K562 (cell line): ENCODE measurements around the gene ARHGEF6. TPM values are rescaled to one million over a fixed set of nuclear protein-coding genes. Genes with fewer than 3 reads are reported as not detected.

Experiments used
- REST ChIP-seq, 2 experiments: fragments of 450-650 bp; formaldehyde crosslinking in 1 of 2; IDR thresholded peaks; 2 replicates each; pipeline versions ENCODE4 v1.4.0 to v1.6.1; 2014 to 2020; ENCODE audit warnings: mild to moderate bottlenecking in 2 of 2, borderline replicate concordance in 1 of 2, low read depth in 1 of 2
- polyA plus RNA-seq, 8 experiments: library from polyadenylated mRNA; depleted of rRNA in 4 of 8; stranded (reverse) in 5 of 8; unstranded in 3 of 8; fragments of >200 nt; fragmentation: Nextera tagmentation in 2 of 8; fragmentation: Illumina TruSeq in 1 of 8; extraction: Ambion mirVana in 2 of 8; extraction: Trizol in 1 of 8; gene quantifications; 2 replicates each; pipeline versions ENCODE4 v1.2.1 to v1.2.3, GENCODE V29; 2011 to 2014; ENCODE audit warnings: inconsistent platforms in 1 of 8, missing spikeins in 1 of 8
- total RNA-seq, 7 experiments: library from RNA; depleted of rRNA in 6 of 7; stranded (reverse); fragments of >200 nt in 6 of 7; fragmentation: Illumina TruSeq in 2 of 7; extraction: Trizol in 2 of 7; gene quantifications; 2 replicates each; pipeline versions ENCODE4 v1.2.1 to v1.2.3, GENCODE V29; 2011 to 2021; ENCODE audit warnings: low replicate concordance in 1 of 7

The ARHGEF6 gene
- total and polyA plus RNA-seq, 9 of the 15 experiments (the other 6 are each of a cell fraction or from before 2014, with no cell fraction given) = 2.9 to 22.1 (median 13.3) TPM

DNA sequence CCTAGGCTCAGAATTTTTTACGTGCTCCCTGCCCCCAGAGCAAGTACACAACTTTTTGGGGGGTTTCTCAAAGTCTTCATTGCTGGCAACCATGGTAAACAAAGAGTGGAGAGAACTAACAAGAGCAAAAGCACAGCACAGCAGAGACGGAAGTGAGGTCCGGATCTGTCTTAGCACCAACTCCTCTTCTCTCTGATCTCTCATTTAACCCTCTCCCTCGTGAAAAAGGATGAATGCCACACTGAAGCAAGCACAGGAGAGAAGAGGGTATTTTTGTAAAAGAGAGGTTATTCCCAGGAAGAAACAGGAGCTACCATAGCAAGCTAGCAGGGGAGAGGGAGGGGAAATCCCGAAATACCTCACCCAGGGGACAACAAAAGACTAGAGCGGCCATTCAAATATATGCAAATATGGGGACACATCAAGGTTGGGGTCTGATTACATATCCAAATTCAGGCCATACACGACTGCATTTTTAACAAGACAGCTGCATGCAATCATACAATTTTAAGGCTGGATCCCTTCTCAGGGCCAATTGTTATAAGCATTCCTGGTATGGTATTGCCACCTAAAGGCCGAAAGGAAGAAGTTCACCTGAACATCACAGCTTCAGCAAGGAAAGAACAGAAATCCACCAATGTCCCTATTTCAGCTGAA lies 86.2 kb downstream of the ARHGEF6 start (continued):
- TF ChIP-seq REST (IDR thresholded peaks at IDR 0.05; ENCODE audit: borderline replicate concordance) (peak; percentile 44; the same call in 1 of the 2 replicates), REST (CRISPR knock-in tag; IDR thresholded peaks at IDR 0.05; ENCODE audit: low read depth) (no peak)
